PC-3 (cell line): ENCODE data around the gene CDK14. TPM values are rescaled to one million over a fixed set of nuclear protein-coding genes. Genes with fewer than 3 reads are reported as not detected.

Source experiments
- ATAC-seq: fragments of 200-7000 bp; cut with Tn5 transposase; 2 replicates; pipeline ENCODE4 v1.9.1; 2020; ENCODE audit warnings: mild to moderate bottlenecking, moderate library complexity
- BruUV-seq: library from RNA; stranded (reverse); fragments of 400-500 nt; replicated peaks from 2 replicates; lab custom pipeline; 2021; lab: Mats Ljungman, UMichigan
- CTCF ChIA-PET: fragments of 300-600 bp; sonication (Branson Sonifier 250); formaldehyde crosslinking; loops from one replicate; lab custom pipeline; 2022; ENCODE audit warnings: antibody characterized with exemption; lab: Charles Lee
- POLR2A ChIA-PET: fragments of 300-600 bp; sonication (Branson Sonifier 250); formaldehyde crosslinking; loops from one replicate; lab custom pipeline; 2022; ENCODE audit warnings: antibody characterized with exemption; ENCODE audit not compliant: unreplicated experiment; lab: Charles Lee
- DNase-seq: peaks from one replicate; pipeline ENCODE4 v3.0.0-alpha.2; 2015
- H2AFZ ChIP-seq: fragments of 300-600 bp; sonication (generic); 2 replicates; pipeline ENCODE4 v1.6.0; 2016; ENCODE audit warnings: antibody characterized with exemption, low read length
- H3F3A ChIP-seq: fragments of 300-600 bp; sonication (generic); one replicate; pipeline ENCODE4 v1.6.0; 2017; ENCODE audit warnings: antibody characterized with exemption, low read length, control low read depth, mild to moderate bottlenecking; ENCODE audit not compliant: unreplicated experiment
- H3K27ac ChIP-seq: fragments of 300-600 bp; sonication (generic); 2 replicates; pipeline ENCODE4 v1.5.1; 2016; ENCODE audit warnings: mild to moderate bottlenecking, low read length
- H3K27me3 ChIP-seq: fragments of 300-600 bp; sonication (generic); 2 replicates; pipeline ENCODE4 v1.6.1; 2016; ENCODE audit warnings: low read length, mixed read lengths
- H3K36me3 ChIP-seq: fragments of 300-600 bp; sonication (generic); 2 replicates; pipeline ENCODE4 v1.6.1; 2016; ENCODE audit warnings: low read depth, mixed run types, low read length, mixed read lengths
- H3K4me1 ChIP-seq: fragments of 300-600 bp; sonication (generic); 2 replicates; pipeline ENCODE4 v1.5.1; 2016; ENCODE audit warnings: low read length; ENCODE audit not compliant: insufficient read depth
- H3K4me2 ChIP-seq: fragments of 300-600 bp; sonication (generic); 2 replicates; pipeline ENCODE4 v1.6.0; 2016; ENCODE audit warnings: low read length
- H3K4me3 ChIP-seq: fragments of 300-600 bp; sonication (generic); 2 replicates; pipeline ENCODE4 v1.5.1; 2016; ENCODE audit warnings: mild to moderate bottlenecking, low read length, mixed read lengths
- H3K79me2 ChIP-seq: fragments of 300-600 bp; sonication (generic); 2 replicates; pipeline ENCODE4 v1.6.1; 2017; ENCODE audit warnings: low read length, mixed read lengths
- H3K9ac ChIP-seq: fragments of 300-600 bp; sonication (generic); 2 replicates; pipeline ENCODE4 v1.6.0; 2016; ENCODE audit warnings: mild to moderate bottlenecking, low read length
- H3K9me2 ChIP-seq: fragments of 300-600 bp; sonication (generic); replicated peaks from 2 replicates; pipeline ENCODE4 v1.6.1; 2016; ENCODE audit warnings: mixed run types, low read length, mixed read lengths
- H3K9me3 ChIP-seq: fragments of 300-600 bp; sonication (generic); 2 replicates; pipeline ENCODE4 v1.6.1; 2016; ENCODE audit warnings: low read length, mixed read lengths
- H4K20me1 ChIP-seq: fragments of 300-600 bp; sonication (generic); 2 replicates; pipeline ENCODE4 v1.6.1; 2016; ENCODE audit warnings: low read length, mixed read lengths
- EZH2 ChIP-seq: fragments of 300-600 bp; sonication (generic); IDR thresholded peaks from one replicate; pipeline ENCODE4 v1.6.1; 2017; ENCODE audit warnings: antibody characterized with exemption, mild to moderate bottlenecking, low read length; ENCODE audit not compliant: unreplicated experiment
- EZH2phosphoT487 ChIP-seq: fragments of 300-600 bp; sonication (generic); IDR thresholded peaks from 2 replicates; pipeline ENCODE4 v1.6.1; 2018; ENCODE audit warnings: mild to moderate bottlenecking, antibody characterized with exemption, low read length, borderline replicate concordance
- intact Hi-C: fragments of 100-400 bp; cut with micrococcal nuclease; formaldehyde crosslinking; loops from 2 replicates; pipeline ENCODE4 v1.9.0; 2023
- total RNA-seq: library from RNA; depleted of rRNA; stranded (reverse); fragments of >200 nt; gene quantifications from 2 replicates; pipeline ENCODE4 v1.2.3, GENCODE V29; 2014
- TF ChIP-seq, protein P1 (sequence below): fragments of 300-600 bp; sonication (generic); conservative IDR thresholded peaks from 2 replicates; pipeline ENCODE4 v1.5.1; 2017; ENCODE audit warnings: antibody characterized with exemption, low read depth, mild to moderate bottlenecking, low read length

CDK14 gene
- total RNA-seq, 1 experiment from 2014 or later = 8.2 TPM

DNA sequence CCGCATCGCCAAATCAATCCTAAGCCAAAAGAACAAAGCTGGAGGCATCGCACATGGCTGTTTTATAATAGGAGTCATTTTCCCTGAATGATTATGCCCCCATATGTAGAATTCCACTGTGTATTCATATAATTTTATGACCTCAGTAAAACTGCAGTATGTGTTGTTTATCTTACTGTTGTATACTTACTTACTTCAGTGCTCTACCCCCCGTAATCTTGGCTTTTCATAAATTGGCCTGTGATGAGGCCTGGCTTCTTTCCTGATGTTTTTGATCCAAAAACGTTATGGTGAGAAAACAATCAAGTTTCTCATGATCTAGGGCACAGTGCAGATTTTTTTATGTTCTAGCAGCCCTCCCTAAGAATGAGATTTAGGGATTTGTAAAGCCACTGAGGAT, 361.8 kb downstream of the CDK14 start:
- CTCF ChIA-PET = no interaction called here

DNA sequence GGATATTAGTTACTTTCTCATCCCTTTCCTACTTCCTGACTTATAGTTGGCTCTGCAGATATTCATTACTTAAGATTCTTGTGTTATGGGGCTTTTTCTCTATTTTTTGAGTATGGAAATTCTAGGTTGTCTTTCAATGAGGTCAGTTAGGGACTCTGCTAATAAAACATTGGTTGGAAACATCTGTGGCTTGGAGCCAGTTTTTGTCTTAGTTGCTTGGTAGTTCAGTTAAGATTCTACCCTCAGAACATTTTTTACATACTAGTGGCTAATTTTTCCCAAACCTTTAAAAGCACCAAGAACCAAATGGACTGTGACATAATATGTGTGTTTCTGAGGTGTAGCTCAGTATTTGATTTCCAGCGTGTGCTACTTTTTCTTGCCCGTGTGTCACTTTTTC, 362.5 kb downstream of the CDK14 start:
- H3K27ac ChIP-seq = no peak overlapping the region
- DNase-seq (no peak), ATAC-seq (no peak)
- no peaks in the 10 kb centered on the region for H3K9me2 ChIP-seq
- no peak overlapping the region for H3K9ac ChIP-seq
- CTCF ChIA-PET = no interaction called here
- no peak overlapping the region for H2AFZ ChIP-seq
- POLR2A ChIA-PET = interaction anchor here (0.6 kb wide), 1 partner anchor 28 kb away, joined by 5 read pairs; no protein-coding TSS in a partner anchor
- H4K20me1 ChIP-seq = no peaks in the 10 kb centered on the region
- no peaks in the 10 kb centered on the region for H3K27me3 ChIP-seq
- no peak overlapping the region for H3K4me3 ChIP-seq
- H3K36me3 ChIP-seq = no peaks in the 10 kb centered on the region
- H3F3A ChIP-seq = no peaks in the 10 kb centered on the region
- H3K4me1 ChIP-seq = no peaks in the 10 kb centered on the region
- BruUV-seq = no TSS peak
- TF ChIP-seq EZH2 (no peak), EZH2phosphoT487 (no peak)
- TF ChIP-seq, protein P1, sequence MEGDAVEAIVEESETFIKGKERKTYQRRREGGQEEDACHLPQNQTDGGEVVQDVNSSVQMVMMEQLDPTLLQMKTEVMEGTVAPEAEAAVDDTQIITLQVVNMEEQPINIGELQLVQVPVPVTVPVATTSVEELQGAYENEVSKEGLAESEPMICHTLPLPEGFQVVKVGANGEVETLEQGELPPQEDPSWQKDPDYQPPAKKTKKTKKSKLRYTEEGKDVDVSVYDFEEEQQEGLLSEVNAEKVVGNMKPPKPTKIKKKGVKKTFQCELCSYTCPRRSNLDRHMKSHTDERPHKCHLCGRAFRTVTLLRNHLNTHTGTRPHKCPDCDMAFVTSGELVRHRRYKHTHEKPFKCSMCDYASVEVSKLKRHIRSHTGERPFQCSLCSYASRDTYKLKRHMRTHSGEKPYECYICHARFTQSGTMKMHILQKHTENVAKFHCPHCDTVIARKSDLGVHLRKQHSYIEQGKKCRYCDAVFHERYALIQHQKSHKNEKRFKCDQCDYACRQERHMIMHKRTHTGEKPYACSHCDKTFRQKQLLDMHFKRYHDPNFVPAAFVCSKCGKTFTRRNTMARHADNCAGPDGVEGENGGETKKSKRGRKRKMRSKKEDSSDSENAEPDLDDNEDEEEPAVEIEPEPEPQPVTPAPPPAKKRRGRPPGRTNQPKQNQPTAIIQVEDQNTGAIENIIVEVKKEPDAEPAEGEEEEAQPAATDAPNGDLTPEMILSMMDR = no peak
- no peaks in the 10 kb centered on the region for H3K79me2 ChIP-seq
- intact Hi-C loops = no loop called here
- H3K9me3 ChIP-seq = no peaks in the 10 kb centered on the region
- H3K4me2 ChIP-seq = no peak overlapping the region

More for the DNA sequence above, 361.8 kb downstream of the CDK14 start:
- Histone ChIP-seq H3K27me3 (no peaks in the 10 kb centered on the region), H3K9me3 (no peaks in the 10 kb centered on the region), H3K27ac (no peak overlapping the region), H3F3A (no peaks in the 10 kb centered on the region), H3K4me1 (no peaks in the 10 kb centered on the region), H2AFZ (no peak overlapping the region), H4K20me1 (no peaks in the 10 kb centered on the region), H3K4me2 (no peak overlapping the region), H3K4me3 (no peak overlapping the region), H3K79me2 (no peaks in the 10 kb centered on the region), H3K36me3 (no peaks in the 10 kb centered on the region), H3K9ac (no peak overlapping the region), H3K9me2 (no peaks in the 10 kb centered on the region)
- TF ChIP-seq EZH2phosphoT487 (no peak), EZH2 (no peak)
- TF ChIP-seq, protein P1 = no peak
- POLR2A ChIA-PET = interaction anchor here (0.6 kb wide), 1 partner anchor 28 kb away, joined by 5 read pairs; no protein-coding TSS in a partner anchor
- BruUV-seq = no TSS peak
- intact Hi-C loops = no loop called here
- DNase-seq = no peak
- ATAC-seq = no peak

DNA sequence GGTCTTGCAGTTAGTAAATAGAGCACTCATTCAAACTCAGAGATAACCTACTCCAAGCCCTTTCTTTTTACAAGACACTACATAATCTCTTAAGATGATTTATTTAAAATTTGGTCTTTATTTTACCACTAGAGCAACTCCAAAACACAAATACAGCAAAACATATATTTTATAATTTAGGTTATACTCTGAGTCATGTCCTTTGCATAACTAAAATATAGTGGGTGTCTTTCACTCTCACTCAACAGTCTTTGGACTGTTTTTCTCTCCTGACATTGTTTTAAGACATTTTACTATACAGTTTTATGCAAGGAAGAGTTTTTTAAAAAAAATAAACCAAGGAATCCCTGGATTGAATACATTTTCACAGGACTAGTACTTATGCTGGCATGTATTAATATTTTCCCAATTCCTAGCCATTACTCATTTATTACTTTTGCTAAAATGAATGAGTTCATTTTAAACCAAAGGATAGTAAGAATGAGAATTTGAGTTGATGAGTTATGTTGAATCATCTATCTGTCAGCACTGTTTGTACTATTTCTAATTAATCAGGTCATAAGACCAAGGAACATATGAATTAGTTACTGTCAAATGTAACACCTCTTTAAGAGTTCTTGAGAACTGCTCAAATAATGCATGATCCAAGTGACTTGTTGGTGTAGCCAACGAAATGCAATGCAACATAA, 365.1 kb downstream of the CDK14 start:
- peak; percentile 13 for DNase-seq
- POLR2A ChIA-PET = no interaction called here

More for the DNA sequence above, 365.1 kb downstream of the CDK14 start:
- TF ChIP-seq EZH2phosphoT487 (no peak), EZH2 (no peak)
- TF ChIP-seq, protein P1 = no peak
- Histone ChIP-seq H3K36me3 (no peaks in the 10 kb centered on the region), H3K9ac (no peak overlapping the region), H3K4me3 (no peak overlapping the region), H3F3A (no peaks in the 10 kb centered on the region), H3K27ac (no peak overlapping the region), H3K27me3 (no peaks in the 10 kb centered on the region), H4K20me1 (no peaks in the 10 kb centered on the region), H2AFZ (no peak overlapping the region), H3K4me2 (no peak overlapping the region), H3K4me1 (no peaks in the 10 kb centered on the region), H3K9me3 (no peaks in the 10 kb centered on the region), H3K9me2 (no peaks in the 10 kb centered on the region), H3K79me2 (no peaks in the 10 kb centered on the region)
- CTCF ChIA-PET = no interaction called here
- ATAC-seq = peak; percentile 40
- BruUV-seq = no TSS peak
- intact Hi-C loops = no loop called here
